GM18498 (cell line): Measurements from ENCODE around the gene CSNK1A1.
A peak's percentile ranks its signal among the peaks of the same experiment; 100 is the strongest.
"Not testable (repeated sequence)": the region's sequence is repeated elsewhere in the genome, so short reads cannot be mapped to it uniquely, and the experiment has no call there.

Experiments
- ATAC-seq: cut with Tn5 transposase; IDR thresholded peaks from one replicate; pipeline ENCODE4 v1.9.1; 2021; ENCODE audit warnings: mild to moderate bottlenecking, moderate library complexity; ENCODE audit not compliant: unreplicated experiment

CSNK1A1 gene

GRCh38 chr5:149551227-149552037 lies at the start of gene CSNK1A1:
TSS of gene CSNK1A1 (minus strand) at chr5:149551439. CDS start at chr5:149550964, 475 bp downstream.
- peak; percentile 89 for ATAC-seq

- no peak for ATAC-seq
Measured at GRCh38 chr5:149600932-149601331, 49.7 kb upstream of the CSNK1A1 start.

DNA sequence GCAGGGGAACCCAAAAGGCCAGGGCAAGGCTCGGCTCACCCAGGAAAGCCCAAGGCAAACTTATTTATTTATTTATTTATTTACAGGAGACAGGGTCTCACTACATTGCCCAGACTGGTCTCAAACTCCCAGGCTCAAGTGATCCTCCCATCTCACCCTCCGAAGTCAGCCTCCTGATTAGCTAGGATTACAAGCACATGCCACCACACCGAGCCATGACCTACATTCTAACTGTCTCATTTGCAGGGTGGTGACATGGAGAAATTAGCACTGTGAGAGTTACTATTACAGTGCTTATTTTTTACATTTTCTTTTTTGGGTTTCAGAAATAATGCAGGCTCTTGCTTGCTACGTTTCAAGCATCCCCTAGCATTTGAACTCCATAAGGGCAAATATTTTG lies 48.1 kb upstream of the CSNK1A1 start:
- ATAC-seq, result no peak

DNA sequence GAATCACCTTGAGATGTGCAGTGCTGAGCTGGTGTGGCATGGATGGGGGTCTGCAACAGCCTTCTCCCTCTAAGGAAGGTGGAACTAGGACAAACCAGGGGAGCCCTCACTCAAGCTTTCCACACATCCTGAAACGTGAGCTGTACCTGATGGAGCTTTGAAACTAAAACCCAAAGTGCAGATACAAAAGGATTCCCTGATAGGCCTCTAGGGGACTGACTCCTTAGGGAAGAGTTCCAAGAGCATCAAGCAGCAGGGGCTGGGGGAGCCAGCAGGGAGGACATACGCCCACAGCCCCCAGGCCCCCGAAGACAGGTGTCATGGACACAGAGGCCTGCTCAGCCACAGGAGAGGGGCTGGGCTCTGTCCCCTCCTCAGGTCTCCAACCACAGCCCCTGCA lies 47.7 kb upstream of the CSNK1A1 start:
- no peak for ATAC-seq

DNA sequence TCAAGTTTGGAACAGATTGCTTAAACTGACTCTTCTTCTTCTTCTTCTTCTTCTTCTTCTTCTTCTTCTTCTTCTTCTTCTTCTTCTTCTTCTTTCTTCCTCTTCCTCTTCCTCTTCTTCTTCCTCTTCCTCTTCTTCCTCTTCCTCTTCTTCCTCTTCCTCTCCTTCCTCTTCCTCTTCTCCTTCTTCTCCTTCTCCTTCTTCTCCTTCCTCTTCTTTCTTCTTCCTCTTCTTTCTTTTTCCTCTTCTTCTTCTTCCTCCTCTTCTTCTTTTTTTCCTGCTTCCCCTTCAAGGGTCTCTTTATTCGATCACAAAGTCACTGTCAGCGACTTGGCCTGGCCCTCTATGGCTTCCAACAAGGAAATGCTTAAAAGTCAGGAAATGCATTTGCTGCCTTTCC lies 47.0 kb upstream of the CSNK1A1 start:
- ATAC-seq, result not testable (repeated sequence)

- no peak for ATAC-seq
Measured at GRCh38 chr5:149597618-149598017, 46.4 kb upstream of the CSNK1A1 start.

GRCh38 chr5:149596712-149597111 lies 45.5 kb upstream of the CSNK1A1 start:
- no peak for ATAC-seq

DNA sequence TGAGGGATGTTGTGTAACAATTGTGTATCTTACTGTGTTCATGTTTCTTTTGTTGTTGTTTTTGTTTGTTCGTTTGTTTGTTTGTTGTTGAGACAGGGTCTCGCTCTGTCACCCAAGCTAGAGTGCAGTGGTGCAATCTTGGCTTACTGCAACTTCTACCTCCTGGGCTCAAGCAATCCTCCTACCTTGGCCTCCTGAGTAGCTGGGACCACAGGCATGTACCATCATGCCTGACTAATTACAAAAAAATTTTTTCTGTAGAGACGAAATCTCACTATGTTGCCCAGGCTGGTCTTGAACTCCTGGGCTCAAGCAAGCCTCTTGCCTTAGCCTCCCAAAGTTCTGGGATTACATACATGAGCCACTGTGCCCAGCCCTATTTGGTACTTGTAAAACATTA lies 43.9 kb upstream of the CSNK1A1 start:
- not testable (repeated sequence) for ATAC-seq

DNA sequence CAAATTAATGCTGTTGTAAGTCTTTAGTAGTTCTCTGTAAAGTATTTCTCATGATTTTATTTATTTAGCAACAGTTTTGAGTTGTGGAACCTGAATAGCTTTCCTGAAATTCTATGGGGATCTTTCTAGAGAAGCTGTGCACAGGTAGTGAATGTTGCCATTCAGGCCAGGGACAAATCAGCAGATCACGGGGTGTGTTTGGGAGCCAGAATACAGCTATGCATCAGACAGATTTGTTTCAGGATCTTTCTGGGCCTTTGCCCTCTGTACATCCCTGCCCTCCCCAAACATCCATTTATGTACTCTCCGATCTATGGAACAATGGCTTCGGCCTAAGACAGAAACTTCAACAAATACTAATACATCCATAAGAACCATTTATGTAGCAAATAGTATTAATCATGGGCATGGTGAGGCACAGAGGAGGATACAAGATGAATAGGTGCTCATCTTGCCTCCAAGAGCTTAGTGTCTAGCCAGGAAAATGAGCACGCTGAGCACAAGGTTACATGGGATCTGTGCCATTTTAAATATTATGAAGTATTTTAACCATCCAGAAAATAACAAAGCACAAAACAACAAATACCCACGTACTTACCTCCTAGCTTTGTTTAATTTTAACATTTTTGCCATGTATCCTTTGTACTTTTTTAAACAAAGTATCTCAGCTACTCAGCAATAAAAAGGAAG lies 43.1 kb upstream of the CSNK1A1 start:
- ATAC-seq, result no peak

DNA sequence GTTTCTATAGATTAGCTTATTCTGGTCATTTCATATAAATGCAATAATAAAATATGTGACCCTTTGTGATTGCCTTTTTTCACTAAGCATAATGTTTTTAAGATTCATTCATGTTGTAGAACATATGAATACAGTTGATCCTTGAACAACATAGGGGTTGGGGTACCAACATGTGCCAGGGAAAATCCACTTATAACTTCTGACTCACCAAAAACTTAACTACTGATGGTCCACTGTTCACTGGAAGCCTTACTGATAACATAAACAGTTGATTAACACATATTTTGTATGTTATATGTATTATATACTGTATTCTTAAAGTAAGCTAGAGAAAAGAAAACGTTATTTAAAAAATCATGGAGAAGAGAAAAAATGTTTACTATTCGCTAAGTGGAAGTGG lies 42.1 kb upstream of the CSNK1A1 start:
- no peak for ATAC-seq

DNA sequence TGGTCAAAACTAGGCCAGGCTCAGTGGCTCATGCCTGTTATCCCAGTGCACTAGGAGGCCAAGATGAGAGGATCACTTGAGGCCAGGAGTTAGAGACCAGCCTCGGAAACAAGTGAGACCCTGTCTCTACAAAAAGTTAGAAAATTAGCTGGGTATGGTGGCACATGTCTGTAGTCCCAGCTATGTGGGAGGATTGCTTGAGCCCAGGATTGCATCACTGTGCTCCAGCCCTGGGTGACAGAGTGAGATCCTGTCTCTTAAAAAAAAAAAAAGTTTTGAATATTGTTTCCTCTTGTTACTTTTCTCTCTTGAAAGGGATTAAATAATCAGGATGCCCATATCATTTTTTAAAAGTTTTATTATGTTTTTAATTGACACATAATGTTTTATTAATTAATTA lies 37.7 kb upstream of the CSNK1A1 start:
- no peak for ATAC-seq

DNA sequence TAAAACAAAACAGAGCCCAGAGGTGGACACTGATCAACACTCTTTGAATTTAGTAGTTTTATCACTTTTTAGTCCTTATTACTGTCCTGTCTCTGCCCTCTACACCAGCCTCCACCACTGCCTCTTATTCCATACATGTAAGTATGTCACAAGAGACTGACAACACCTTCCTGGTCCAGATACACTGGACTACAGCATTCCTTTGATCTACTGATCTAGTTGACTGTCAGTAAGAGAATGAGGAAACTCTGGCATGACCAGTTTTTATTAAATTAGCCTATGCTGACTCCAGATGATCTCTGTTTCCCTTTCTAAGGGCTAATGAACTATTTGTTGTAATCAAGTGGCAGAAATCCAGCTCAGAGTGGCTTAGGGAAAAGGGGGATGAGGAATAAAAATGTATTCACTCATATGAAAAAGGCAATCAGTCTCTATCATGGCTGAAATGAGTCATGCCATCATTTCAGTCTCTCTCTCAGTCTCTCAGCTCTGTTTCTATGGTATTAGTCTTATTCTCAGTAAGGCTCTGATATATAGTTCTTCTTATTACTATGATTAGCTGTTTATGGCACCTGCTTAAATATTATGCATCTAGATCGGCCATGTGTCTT lies 35.6 kb upstream of the CSNK1A1 start:
- no peak for ATAC-seq

GRCh38 chr5:149585910-149586309 lies 34.7 kb upstream of the CSNK1A1 start:
- ATAC-seq, result no peak

- no peak for ATAC-seq
Measured at GRCh38 chr5:149584121-149584520, 32.9 kb upstream of the CSNK1A1 start.

- no peak for ATAC-seq
Measured at GRCh38 chr5:149583394-149583793, 32.2 kb upstream of the CSNK1A1 start.

DNA sequence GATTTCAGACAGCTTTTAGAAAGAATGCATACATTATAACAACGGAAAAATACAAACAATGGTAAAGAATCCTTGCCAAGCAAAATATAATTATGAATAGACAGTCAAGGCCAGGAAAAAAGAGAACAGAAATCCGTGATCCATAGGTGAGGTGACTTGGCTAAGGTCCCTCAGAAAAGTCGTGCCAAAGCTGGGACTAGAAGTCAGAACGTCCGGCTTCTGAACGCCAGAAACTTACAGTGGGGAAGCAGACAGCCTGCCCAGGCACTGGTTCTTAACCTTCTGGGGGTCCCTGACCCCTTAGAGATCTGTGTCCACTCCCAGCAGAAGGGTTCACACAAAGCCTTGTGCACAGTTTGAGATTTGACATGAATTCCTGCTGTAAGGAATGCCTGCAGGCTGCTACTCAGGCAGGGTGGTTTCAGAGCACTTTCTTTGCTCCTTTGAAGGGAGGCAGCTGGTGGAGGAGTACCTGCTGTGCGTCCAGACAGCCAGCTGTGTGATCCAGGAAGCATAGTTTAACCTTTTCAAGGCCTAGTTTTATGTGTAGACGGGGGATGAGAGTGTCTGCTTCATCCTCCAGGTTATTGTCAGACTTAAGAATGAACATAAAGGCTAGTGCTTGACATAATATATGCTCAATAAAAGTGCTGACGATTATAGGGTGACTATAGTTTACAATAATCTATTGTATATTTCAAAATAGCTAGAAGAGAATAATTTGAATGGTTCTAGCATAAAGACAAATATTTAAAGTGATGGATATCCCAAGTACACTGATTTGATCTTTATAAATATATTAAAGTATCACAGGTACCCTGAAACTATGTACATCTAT lies 30.9 kb upstream of the CSNK1A1 start:
- no peak for ATAC-seq

GRCh38 chr5:149581192-149581861 lies 30.1 kb upstream of the CSNK1A1 start, which contains the start of gene ARHGEF37:
TSS of gene ARHGEF37 (plus strand) at chr5:149581498. CDS start at chr5:149597770, 16,272 bp downstream.
- no peak for ATAC-seq

DNA sequence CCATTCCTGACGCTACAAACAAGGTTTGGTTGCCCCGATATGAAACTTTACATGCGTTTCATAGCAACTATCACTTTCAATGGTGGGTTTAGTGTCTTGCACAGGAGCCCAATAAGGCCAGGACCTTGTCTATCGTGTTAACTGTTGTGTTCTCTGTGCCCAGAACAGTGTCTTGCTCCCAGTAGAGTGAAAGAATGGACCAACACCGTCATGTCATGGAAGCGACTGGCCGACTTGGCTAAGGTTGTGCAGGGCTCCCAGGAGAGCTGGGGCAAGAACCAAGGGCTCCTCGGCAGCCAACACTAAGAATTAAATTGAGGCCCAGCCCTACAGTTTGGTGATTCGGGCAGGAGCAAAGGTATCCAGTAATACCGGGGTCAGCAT lies 29.6 kb upstream of the CSNK1A1 start:
- no peak for ATAC-seq

GRCh38 chr5:149578896-149579295 lies 27.7 kb upstream of the CSNK1A1 start:
- no peak for ATAC-seq

GRCh38 chr5:149576021-149576420 lies 24.8 kb upstream of the CSNK1A1 start:
- ATAC-seq, result no peak
